GM18907 (cell line): Measurements from ENCODE around the gene FHIT.
"Not testable (repeated sequence)": the region's sequence is repeated elsewhere in the genome, so short reads cannot be mapped to it uniquely, and the experiment has no call there.

Experiments
- ATAC-seq: cut with Tn5 transposase; IDR thresholded peaks from one replicate; pipeline ENCODE4 v1.9.1; 2021; ENCODE audit warnings: mild to moderate bottlenecking, moderate library complexity; ENCODE audit not compliant: unreplicated experiment

The FHIT gene

GRCh38 chr3:59829527-59829926 is 1421.7 kb downstream of the FHIT start:
- ATAC-seq: no peak

DNA sequence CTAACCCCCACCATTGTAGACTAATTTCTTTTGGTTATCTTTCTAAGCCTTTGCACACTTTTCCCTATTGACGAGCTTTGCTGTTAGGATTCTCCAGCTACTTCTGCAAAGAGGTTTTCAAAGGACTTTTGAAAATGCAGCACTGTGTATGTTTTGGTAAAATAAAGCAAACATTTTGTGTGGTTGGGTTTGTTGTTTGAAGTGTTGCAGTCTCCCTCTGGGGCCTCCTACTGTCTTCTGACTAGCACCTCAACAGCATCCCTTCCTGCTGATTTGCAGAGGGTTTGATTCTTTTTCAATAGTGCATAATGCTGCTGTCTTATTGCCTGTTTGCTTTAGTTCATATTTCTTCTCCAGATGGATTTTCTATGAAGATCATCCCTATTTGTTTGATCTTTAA is 1426.4 kb downstream of the FHIT start:
- ATAC-seq: no peak

DNA sequence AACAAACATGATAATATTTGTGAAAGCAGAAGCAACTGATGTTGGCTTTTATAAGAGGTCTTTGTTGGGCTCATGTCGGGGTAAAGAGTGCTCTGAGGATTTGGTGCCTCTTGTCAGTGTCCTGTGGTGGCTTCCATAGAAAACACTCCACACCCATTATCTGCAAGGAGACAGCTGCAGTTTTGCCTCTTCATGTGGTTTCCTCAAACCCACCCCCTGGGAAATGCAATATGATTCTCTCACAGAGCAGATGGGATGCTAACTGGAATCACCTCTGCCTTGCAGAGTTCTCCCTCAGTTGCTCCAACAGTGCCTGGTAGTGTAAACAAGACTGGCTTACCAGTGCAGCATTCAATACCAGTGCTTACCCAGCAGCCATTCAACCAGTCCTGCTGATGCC is 1430.0 kb downstream of the FHIT start:
- no peak for ATAC-seq

DNA sequence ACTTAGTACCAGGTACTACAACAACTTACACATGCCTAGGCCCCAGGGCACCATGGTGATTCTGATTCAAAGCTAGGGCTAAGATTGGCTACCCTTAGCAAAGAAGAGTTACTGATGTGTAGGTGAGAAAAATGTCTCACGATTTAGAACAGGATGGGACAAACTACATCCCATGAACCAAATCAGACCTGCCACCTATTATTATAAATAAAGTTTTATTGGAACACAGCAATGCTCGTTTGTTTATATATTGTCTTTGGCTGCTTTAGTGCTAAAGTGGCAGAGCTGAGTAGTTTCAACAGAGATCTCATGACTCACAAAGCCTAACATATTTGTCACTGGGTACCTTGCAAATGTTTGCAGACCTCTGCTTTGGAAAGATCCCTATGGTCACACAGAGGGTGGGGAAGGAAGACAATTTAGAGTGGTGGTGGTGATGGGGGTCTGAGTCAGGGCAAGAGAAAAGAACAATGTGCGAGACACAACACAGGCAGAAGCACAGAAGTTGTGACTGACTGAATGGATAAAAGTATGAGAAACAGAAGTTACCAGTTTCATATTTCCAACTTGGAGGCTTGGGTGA is 1430.8 kb downstream of the FHIT start:
- no peak for ATAC-seq

GRCh38 chr3:59818919-59819300 is 1432.3 kb downstream of the FHIT start:
- ATAC-seq: no peak

DNA sequence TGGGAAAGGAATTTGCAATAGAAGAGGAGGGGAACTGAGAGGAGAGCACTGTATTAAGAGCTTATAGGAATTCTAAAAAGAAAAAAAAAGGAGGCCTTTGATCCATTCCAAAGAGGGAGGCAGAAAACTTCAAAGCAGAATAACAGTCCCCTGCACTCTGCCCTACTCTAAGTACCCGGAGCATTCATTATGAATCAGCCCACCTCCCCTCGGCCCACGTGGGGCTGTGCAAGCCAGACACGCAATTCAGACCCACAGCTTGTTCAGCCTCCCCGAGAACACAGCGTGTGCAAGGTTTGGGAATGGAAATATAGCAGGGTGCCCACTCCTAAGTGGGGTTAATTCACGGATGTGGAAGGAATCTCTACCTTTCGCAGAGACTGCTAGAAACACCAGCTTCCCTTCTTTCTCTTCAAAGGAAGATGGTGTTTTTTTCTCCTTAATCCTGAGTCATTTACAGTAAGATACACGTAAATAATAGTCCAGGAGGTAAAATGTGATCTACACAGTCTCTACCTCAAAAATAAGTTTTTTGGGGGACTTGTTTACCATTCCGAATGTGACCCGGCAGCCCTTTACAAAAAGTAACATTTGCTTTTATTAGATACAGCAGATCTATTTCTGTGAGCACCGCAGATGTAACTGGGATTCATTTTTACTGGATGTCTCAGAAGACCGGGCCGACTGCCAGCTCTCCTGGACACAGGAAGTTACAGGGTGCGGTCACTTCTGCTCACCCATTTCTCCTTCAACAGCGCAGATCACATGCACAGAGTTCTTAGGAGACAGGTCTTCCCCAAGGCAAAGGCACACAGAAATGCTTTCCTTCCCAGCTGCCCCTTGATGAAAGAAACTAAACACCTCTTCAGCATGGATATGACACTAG is 1433.0 kb downstream of the FHIT start:
- no peak for ATAC-seq

GRCh38 chr3:59817511-59817910 is 1433.7 kb downstream of the FHIT start:
- ATAC-seq: no peak

DNA sequence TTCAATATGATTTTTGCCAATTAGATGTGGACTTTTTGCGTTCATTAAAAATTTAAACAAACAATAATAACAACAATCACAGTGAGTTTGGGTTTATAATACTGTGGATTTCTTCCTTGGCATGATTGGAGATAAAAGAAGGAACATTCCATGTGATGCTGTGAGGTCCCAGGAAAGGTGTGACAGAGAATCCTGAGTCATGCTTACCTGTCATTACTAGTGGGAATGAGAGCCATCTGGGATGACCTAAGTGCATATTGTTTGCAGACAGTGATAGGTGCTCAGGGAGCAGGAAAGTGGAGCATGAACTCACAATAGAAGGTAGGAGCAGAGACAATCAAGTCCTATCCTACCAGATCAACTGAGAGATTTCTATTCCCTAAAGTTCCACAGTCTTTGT is 1434.9 kb downstream of the FHIT start:
- ATAC-seq: no peak

GRCh38 chr3:59813148-59813538 is 1438.1 kb downstream of the FHIT start:
- ATAC-seq: no peak

GRCh38 chr3:59812237-59813147 is 1438.8 kb downstream of the FHIT start:
- ATAC-seq: no peak

GRCh38 chr3:59811160-59811559 is 1440.1 kb downstream of the FHIT start:
- ATAC-seq: no peak

DNA sequence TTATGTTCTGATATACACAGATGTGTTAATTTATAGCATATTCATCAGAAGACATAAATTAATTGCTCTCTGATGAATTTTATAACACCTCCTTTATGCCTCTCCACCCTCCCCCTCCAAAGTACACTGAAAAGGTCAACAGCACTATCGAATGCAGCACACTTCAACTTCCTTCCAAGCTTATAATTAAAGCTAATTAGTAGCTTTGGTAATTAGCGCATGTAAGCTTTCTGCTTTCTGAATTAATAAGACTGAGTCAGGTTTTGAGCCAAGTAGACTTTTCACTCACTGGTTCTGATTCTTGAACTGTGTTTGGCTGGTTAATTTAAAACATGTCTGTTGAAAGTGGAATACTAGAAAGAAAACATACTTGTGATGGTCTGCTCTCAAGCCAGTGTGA is 1440.6 kb downstream of the FHIT start:
- no peak for ATAC-seq

- ATAC-seq: no peak
Measured at GRCh38 chr3:59809710-59810444, 1441.4 kb downstream of the FHIT start.

DNA sequence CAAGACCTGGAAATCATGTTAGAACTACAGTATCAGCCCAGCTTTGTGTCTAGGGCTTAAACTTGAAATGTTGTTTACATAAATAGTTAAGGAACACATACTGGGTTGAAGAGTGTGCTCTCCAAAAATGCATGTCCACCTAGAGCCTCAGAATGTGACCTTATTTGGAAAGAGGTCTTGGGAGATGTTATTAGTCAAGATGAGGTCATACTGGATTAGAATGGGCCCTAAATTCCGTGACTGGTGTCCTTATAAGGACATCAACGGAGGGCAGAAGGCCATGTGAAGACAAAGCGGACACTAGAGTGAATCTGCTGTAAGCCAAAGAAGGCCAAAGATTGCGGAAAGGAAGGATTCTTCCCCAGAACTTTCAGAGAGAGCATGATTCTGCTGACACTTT is 1442.2 kb downstream of the FHIT start:
- ATAC-seq: no peak

- ATAC-seq: no peak
Measured at GRCh38 chr3:59808446-59808845, 1442.8 kb downstream of the FHIT start.

- ATAC-seq: no peak
Measured at GRCh38 chr3:59803268-59803667, 1448.0 kb downstream of the FHIT start.

- ATAC-seq: not testable (repeated sequence)
Measured at GRCh38 chr3:59802453-59802852, 1448.8 kb downstream of the FHIT start.

- ATAC-seq: no peak
Measured at GRCh38 chr3:59802045-59802444, 1449.2 kb downstream of the FHIT start.

DNA sequence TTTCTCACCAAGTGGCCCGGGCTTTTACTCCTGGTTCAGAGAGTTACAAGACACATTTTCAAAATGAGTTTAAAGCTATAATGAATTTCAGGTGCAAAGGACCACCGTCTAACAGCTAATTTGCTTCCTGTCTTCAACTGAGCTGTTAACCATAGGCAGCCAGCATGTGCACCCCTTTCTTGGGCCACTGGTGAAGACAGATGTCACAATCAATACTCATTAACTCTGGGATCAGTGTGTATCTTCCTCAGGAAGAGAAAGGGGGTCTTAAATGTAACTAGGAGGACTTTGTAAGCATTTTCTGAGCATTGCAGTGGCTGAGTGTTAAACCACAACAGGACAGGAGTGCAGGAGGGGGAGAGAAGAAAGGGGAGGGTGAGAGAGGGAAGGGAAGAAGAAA is 1450.8 kb downstream of the FHIT start:
- no peak for ATAC-seq

- no peak for ATAC-seq
Measured at GRCh38 chr3:59798372-59799086, 1452.7 kb downstream of the FHIT start.
